Neuronal stem cell (in vitro differentiated cells): Measurements from ENCODE around the gene PEMT.

ENCODE experiments used
- DNase-seq: peaks from one replicate; pipeline ENCODE4 v3.0.0-alpha.2; 2013; ENCODE audit warnings: low spot score
- H2AFZ ChIP-seq: one replicate; pipeline ENCODE4 v1.6.1; 2013; ENCODE audit warnings: mild to moderate bottlenecking, low read length, inconsistent platforms
- H2AK5ac ChIP-seq: 2 replicates; pipeline ENCODE4 v1.6.1; 2013; ENCODE audit warnings: low read depth, mild to moderate bottlenecking, inconsistent platforms, low read length, moderate library complexity, mixed read lengths
- H2BK120ac ChIP-seq: 2 replicates; pipeline ENCODE4 v1.6.1; 2013; ENCODE audit warnings: low read depth, mild to moderate bottlenecking, inconsistent platforms, low read length, moderate library complexity, mixed read lengths
- H2BK12ac ChIP-seq: one replicate; pipeline ENCODE4 v1.6.1; 2013; ENCODE audit warnings: low read length, inconsistent platforms
- H2BK15ac ChIP-seq: 2 replicates; pipeline ENCODE4 v1.6.1; 2013; ENCODE audit warnings: mild to moderate bottlenecking, low read length, inconsistent platforms, mixed read lengths
- H2BK5ac ChIP-seq: one replicate; pipeline ENCODE4 v1.6.1; 2013; ENCODE audit warnings: inconsistent platforms, mild to moderate bottlenecking, low read length, moderate library complexity
- H3K14ac ChIP-seq: one replicate; pipeline ENCODE4 v1.6.1; 2013; ENCODE audit warnings: low read length, inconsistent platforms
- H3K18ac ChIP-seq: 2 replicates; pipeline ENCODE4 v1.6.1; 2013; ENCODE audit warnings: low read length, inconsistent platforms
- H3K23ac ChIP-seq: 2 replicates; pipeline ENCODE4 v1.6.1; 2013; ENCODE audit warnings: low read depth, mild to moderate bottlenecking, mixed read lengths, low read length, inconsistent platforms; ENCODE audit not compliant: poor library complexity
- H3K27ac ChIP-seq: replicated peaks from 3 replicates; pipeline ENCODE4 v1.5.1; 2013; ENCODE audit warnings: low read length, inconsistent platforms
- H3K27me3 ChIP-seq, 3 experiments: 2 replicates each; pipeline ENCODE4 v1.6.1; 2013; ENCODE audit warnings: low read length in 3 of 3, mild to moderate bottlenecking in 2 of 3, inconsistent platforms in 1 of 3, low read depth in 1 of 3, mixed read lengths in 1 of 3, moderate library complexity in 1 of 3; ENCODE audit not compliant: control insufficient read depth in 3 of 3, insufficient read depth in 3 of 3
- H3K36me3 ChIP-seq, 2 donors: replicated peaks in 1 of 2; 2 replicates each; pipeline ENCODE4 v1.6.1; 2013; ENCODE audit warnings: low read length in 2 of 2; ENCODE audit not compliant: control insufficient read depth in 2 of 2, insufficient read depth in 2 of 2
- H3K4ac ChIP-seq: 2 replicates; pipeline ENCODE4 v1.6.1; 2013; ENCODE audit warnings: inconsistent platforms, mild to moderate bottlenecking, low read length, moderate library complexity
- H3K4me1 ChIP-seq, 2 donors: 1 replicate in 1 of 2; 2 replicates in 1 of 2; pipeline ENCODE4 v1.6.1; 2013; ENCODE audit warnings: low read length in 2 of 2, low read depth in 1 of 2; ENCODE audit not compliant: control insufficient read depth in 2 of 2, insufficient read depth in 1 of 2
- H3K4me2 ChIP-seq: one replicate; pipeline ENCODE4 v1.6.1; 2013; ENCODE audit warnings: mild to moderate bottlenecking, low read length, inconsistent platforms; ENCODE audit not compliant: insufficient read depth, poor library complexity, severe bottlenecking
- H3K4me3 ChIP-seq, 2 donors: 2 replicates each; pipeline ENCODE4 v1.5.1; 2013; ENCODE audit warnings: low read length in 2 of 2, mild to moderate bottlenecking in 2 of 2, inconsistent platforms in 1 of 2, moderate library complexity in 1 of 2
- H3K79me1 ChIP-seq: one replicate; pipeline ENCODE4 v1.6.1; 2013; ENCODE audit warnings: low read depth, mild to moderate bottlenecking, inconsistent platforms, low read length, moderate library complexity
- H3K9ac ChIP-seq: one replicate; pipeline ENCODE4 v1.6.1; 2013; ENCODE audit warnings: mild to moderate bottlenecking, low read depth, low read length, inconsistent platforms; ENCODE audit not compliant: poor library complexity
- H3K9me3 ChIP-seq, 2 donors: replicated peaks in 1 of 2; 2 replicates each; pipeline versions ENCODE3 to v1.6.1; 2013; ENCODE audit warnings: low read length in 2 of 2, mild to moderate bottlenecking in 2 of 2, inconsistent platforms in 1 of 2, low read depth in 1 of 2, mixed read lengths in 1 of 2, moderate library complexity in 1 of 2; ENCODE audit not compliant: control insufficient read depth in 2 of 2, insufficient read depth in 1 of 2
- H4K8ac ChIP-seq: one replicate; pipeline ENCODE4 v1.6.1; 2013; ENCODE audit warnings: low read depth, mild to moderate bottlenecking, inconsistent platforms, low read length, moderate library complexity
- H4K91ac ChIP-seq: one replicate; pipeline ENCODE4 v1.6.1; 2013; ENCODE audit warnings: low read length, low read depth, mild to moderate bottlenecking, inconsistent platforms; ENCODE audit not compliant: poor library complexity
- WGBS, 2 donors: extraction: QIAGEN DNeasy Blood & Tissue Kit; methylation state at CpG; one replicate each; pipeline ENCODE4 v1.1.7; 2013; ENCODE audit warnings: missing lambda C conversion rate in 2 of 2, mixed read lengths in 1 of 2; ENCODE audit not compliant: insufficient read length in 2 of 2, insufficient replicate concordance in 1 of 2; ENCODE audit errors: extremely low coverage in 2 of 2; 5-methylcytosine and 5-hydroxymethylcytosine counted together

The PEMT gene

DNA sequence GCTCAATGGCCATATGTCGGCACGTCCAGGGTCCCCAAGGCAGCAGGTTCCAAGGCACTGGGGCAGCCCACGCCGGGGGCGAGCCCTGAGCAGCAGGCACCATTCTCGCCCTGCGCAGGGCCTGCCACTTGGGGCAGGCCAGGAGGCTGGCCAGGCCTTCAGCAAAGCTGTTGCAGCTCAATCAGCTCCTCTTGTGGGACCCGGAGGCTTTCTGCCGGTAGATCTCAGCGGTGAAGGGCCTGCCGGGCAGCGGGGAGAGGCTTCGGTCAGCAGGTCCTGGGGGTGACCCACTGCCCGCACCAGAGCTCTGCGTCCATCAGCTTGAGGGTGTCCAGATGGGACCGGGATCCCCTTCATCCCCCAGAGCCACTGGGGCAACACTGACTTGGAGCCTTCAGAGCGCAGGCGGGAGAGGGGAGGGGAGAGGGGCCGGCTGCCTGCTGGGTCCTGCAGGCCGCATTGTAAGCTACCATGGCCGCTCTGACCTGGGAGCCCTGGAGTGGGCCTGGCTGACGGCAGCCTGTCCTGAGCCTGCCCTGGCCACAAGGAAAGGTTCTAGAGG is 85.8 kb downstream of the PEMT start:
- Histone ChIP-seq H2BK120ac (no peak overlapping the region), H3K27ac (no peak overlapping the region), H2AFZ (no peak overlapping the region)

DNA sequence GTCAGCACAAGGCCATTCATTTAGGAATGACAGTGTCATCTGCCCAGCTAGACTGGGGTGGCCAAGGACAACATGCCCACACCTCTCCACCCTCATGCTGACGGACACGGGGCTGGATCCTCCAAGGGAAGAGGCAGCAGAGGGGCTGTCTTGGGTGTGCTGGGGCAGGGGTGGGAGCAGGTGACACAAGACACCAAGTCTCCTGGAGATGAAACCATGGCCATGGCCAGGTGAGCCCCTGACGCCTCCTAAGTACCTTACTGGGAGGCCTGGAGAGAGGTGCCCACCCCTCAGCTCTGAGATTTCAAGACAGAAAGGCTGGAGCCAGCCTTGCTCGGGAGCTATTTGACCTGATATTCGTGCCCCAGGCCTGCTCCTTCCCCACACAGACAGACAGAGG is 86.4 kb downstream of the PEMT start:
- H3K27ac ChIP-seq = no peak overlapping the region
- no peak overlapping the region for H3K9ac ChIP-seq
- no peaks in the 10 kb centered on the region for H3K9me3 ChIP-seq
- WGBS, 2 donors = no CpG with 5 or more reads among the region's 5 CpGs
- H2BK5ac ChIP-seq = no peak overlapping the region
- peak overlapping the region; percentile 67 for H3K18ac ChIP-seq
- no peak overlapping the region for H2BK12ac ChIP-seq
- no peak overlapping the region for H4K8ac ChIP-seq
- peak overlapping the region; percentile 17 for H3K14ac ChIP-seq
- no peak overlapping the region for H2AFZ ChIP-seq
- DNase-seq = no peak
- peak overlapping the region; percentile 79 for H2AK5ac ChIP-seq
- H3K4me2 ChIP-seq = no peak overlapping the region
- H3K36me3 ChIP-seq = no peaks in the 10 kb centered on the region
- H3K27me3 ChIP-seq = no peaks in the 10 kb centered on the region
- no peak overlapping the region for H3K4me3 ChIP-seq
- peaks cover 5 to 11% of the 10 kb centered on the region in 2 donors for H3K4me1 ChIP-seq
- peak overlapping the region; percentile 41 for H3K4ac ChIP-seq
- no peak overlapping the region for H4K91ac ChIP-seq
- H3K79me1 ChIP-seq = peaks cover 4% of the 10 kb centered on the region
- no peak overlapping the region for H2BK15ac ChIP-seq
- H2BK120ac ChIP-seq = no peak overlapping the region
- peak overlapping the region; percentile 69 for H3K23ac ChIP-seq

More for the DNA sequence above, 85.8 kb downstream of the PEMT start:
- no peak overlapping the region for H3K4ac ChIP-seq
- H3K27me3 ChIP-seq = no peaks in the 10 kb centered on the region
- H3K79me1 ChIP-seq = peaks cover 7% of the 10 kb centered on the region
- H4K8ac ChIP-seq = no peak overlapping the region
- no peak for DNase-seq
- WGBS, 2 donors = no CpG with 5 or more reads among the region's 22 CpGs
- peak overlapping the region; percentile 63 for H3K14ac ChIP-seq
- H4K91ac ChIP-seq = no peak overlapping the region
- peak overlapping the region; percentile 72 for H3K18ac ChIP-seq
- no peak overlapping the region for H2AK5ac ChIP-seq
- H3K4me3 ChIP-seq = no peak overlapping the region
- peak overlapping the region; percentile 54 for H2BK5ac ChIP-seq
- H2BK12ac ChIP-seq = no peak overlapping the region
- peak overlapping the region; percentile 75 for H3K23ac ChIP-seq
- H3K36me3 ChIP-seq = no peaks in the 10 kb centered on the region
- no peaks in the 10 kb centered on the region for H3K9me3 ChIP-seq
- H3K4me1 ChIP-seq = peaks cover 8 to 11% of the 10 kb centered on the region in 2 donors
- H3K4me2 ChIP-seq = no peak overlapping the region
- H3K9ac ChIP-seq = peak overlapping the region; percentile 50
- no peak overlapping the region for H2BK15ac ChIP-seq

DNA sequence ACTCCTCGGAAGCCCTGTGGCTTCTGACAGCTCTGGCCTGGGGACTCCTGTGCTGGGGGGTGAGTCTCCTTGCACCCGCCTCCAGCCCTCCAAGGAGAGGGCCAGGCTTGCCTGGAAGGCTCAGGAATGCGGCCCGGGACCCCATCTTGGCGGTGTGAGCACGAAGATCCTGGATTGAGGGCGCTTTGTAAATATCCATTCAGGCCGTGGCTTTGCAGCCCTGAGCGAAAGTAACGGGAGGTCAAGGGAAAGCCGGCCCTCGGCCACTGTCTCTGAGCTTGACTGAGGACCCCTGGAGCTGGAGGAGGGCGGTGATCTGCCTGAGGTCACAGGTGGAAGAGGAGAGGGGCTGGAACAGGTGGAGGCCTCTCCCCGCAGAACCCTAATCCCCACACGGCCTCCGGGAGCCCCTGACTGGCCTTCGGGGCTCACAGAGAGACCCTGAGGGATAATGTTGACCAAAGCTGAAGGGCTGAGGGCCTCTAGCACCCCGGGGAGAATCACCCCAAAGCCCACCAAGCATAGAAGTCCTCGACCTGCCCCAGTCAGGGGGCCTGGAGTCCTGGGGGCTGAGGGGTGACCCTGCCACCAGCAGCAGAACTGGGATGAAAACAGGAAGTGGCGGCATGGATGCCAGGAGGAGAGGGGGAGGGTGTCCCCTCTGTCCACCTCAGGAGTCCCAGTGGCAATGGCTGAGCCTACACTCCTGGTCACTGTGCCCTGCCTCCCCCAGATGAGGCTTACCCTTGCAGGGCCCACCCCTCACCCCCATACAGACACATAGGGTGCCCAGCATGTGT is 87.0 kb downstream of the PEMT start:
- no peaks in the 10 kb centered on the region for H3K9me3 ChIP-seq
- no peak overlapping the region for H4K8ac ChIP-seq
- H2AFZ ChIP-seq = no peak overlapping the region
- peak overlapping the region; percentile 15 for H3K9ac ChIP-seq
- H4K91ac ChIP-seq = no peak overlapping the region
- no peak overlapping the region for H3K4me3 ChIP-seq
- H2AK5ac ChIP-seq = peak overlapping the region; percentile 79
- peaks cover 5 to 11% of the 10 kb centered on the region in 2 donors for H3K4me1 ChIP-seq
- peaks cover 4% of the 10 kb centered on the region for H3K79me1 ChIP-seq
- H3K27ac ChIP-seq = no peak overlapping the region
- peak overlapping the region; percentile 41 for H3K4ac ChIP-seq
- peak overlapping the region; percentile 67 for H3K18ac ChIP-seq
- H2BK12ac ChIP-seq = no peak overlapping the region
- no peak overlapping the region for H2BK120ac ChIP-seq
- H3K14ac ChIP-seq = peak overlapping the region; percentile 17
- no peak overlapping the region for H3K4me2 ChIP-seq
- no peak overlapping the region for H2BK5ac ChIP-seq
- H3K23ac ChIP-seq = peak overlapping the region; percentile 69
- H3K36me3 ChIP-seq = no peaks in the 10 kb centered on the region
- no peak for DNase-seq
- no peaks in the 10 kb centered on the region for H3K27me3 ChIP-seq
- no peak overlapping the region for H2BK15ac ChIP-seq
- no CpG with 5 or more reads among the region's 20 CpGs for WGBS, 2 donors

DNA sequence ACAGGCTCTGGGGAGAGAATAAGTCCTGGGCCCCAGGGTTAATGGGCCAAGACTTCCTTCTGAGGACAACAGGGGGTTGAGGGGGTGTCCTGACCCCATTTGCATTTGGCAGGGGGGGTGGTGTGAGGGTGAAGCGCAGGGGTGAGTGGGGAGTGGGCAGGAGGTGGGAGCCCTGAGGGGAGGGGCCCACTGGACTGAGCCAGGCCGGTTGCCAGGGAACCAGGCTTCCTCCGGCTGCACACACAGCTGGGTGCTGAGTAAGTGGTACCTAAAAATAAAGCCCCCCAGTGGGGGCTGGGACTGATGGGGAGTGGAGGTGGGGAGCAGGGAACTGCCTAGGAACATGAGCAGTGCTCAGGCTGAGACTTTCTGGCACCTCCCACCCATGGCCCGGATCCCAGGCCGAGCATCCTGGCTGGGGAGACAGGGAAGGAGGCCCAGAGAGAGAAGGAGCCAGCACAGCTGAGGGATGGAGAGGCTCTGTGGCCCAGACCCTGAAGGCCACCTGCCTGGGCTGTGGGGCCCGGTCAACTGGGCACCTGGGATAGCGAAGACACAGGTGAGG is 87.9 kb downstream of the PEMT start:
- no peak overlapping the region for H4K8ac ChIP-seq
- WGBS, 2 donors = no CpG with 5 or more reads among the region's 7 CpGs

More for the DNA sequence above, 87.9 kb downstream of the PEMT start:
- Histone ChIP-seq H3K23ac (peak overlapping the region; percentile 68), H3K4ac (no peak overlapping the region), H2AFZ (no peak overlapping the region), H3K79me1 (peaks cover 4% of the 10 kb centered on the region), H2BK5ac (no peak overlapping the region), H3K4me1 (peaks cover 5 to 11% of the 10 kb centered on the region in 2 donors), H3K27me3 (no peaks in the 10 kb centered on the region), H3K27ac (no peak overlapping the region), H4K91ac (no peak overlapping the region), H3K18ac (no peak overlapping the region), H2BK15ac (no peak overlapping the region), H3K9ac (peak overlapping the region; percentile 30), H3K14ac (no peak overlapping the region), H3K4me3 (no peak overlapping the region), H3K36me3 (no peaks in the 10 kb centered on the region), H2AK5ac (no peak overlapping the region), H3K9me3 (no peaks in the 10 kb centered on the region), H2BK12ac (no peak overlapping the region), H2BK120ac (no peak overlapping the region), H3K4me2 (no peak overlapping the region)
- DNase-seq = no peak
